Renal cortical epithelial cell (primary cell): ENCODE results near the gene CA10. TPM values are rescaled to one million over a fixed set of nuclear protein-coding genes. Genes with fewer than 3 reads are reported as not detected.

Experiments
- DNase-seq: peaks from one replicate; pipeline ENCODE4 v3.0.0-alpha.2; 2011; ENCODE audit warnings: low read depth
- total RNA-seq: library from RNA; depleted of rRNA; stranded (reverse); fragments of >200 nt; gene quantifications from 2 replicates; pipeline ENCODE4 v1.2.3, GENCODE V29; 2014

The CA10 gene
- total RNA-seq, 1 donor from 2014 or later = not detected

- no peak for DNase-seq
Measured at GRCh38 chr17:51601622-51602261, 556.8 kb downstream of the CA10 start.

- no peak for DNase-seq
Measured at GRCh38 chr17:51598824-51599223, 559.7 kb downstream of the CA10 start.

GRCh38 chr17:51597345-51597744 is 561.2 kb downstream of the CA10 start:
- no peak for DNase-seq

GRCh38 chr17:51595826-51596398 is 562.6 kb downstream of the CA10 start:
- DNase-seq = no peak

- DNase-seq = no peak
Measured at GRCh38 chr17:51590071-51590656, 568.4 kb downstream of the CA10 start.

- no peak for DNase-seq
Measured at GRCh38 chr17:51588063-51588462, 570.5 kb downstream of the CA10 start.

- no peak for DNase-seq
Measured at GRCh38 chr17:51587516-51587915, 571.0 kb downstream of the CA10 start.

GRCh38 chr17:51585514-51586104 is 572.9 kb downstream of the CA10 start:
- DNase-seq = no peak

GRCh38 chr17:51580869-51581268 is 577.6 kb downstream of the CA10 start:
- DNase-seq = no peak
